H9 (cell line): Measurements from ENCODE around the gene PDHX. TPM values are rescaled to one million over a fixed set of nuclear protein-coding genes. Genes with fewer than 3 reads are reported as not detected.

Experiments
- DNase-seq: peaks from one replicate; pipeline ENCODE4 v3.0.0-alpha.2; 2017
- H2AFZ ChIP-seq: one replicate; pipeline ENCODE4 v1.6.1; 2013; ENCODE audit warnings: mild to moderate bottlenecking, low read length, control low read depth, moderate library complexity
- H2AK5ac ChIP-seq: 2 replicates; pipeline ENCODE4 v1.6.1; 2013; ENCODE audit warnings: low read length, control low read depth, mixed read lengths; ENCODE audit not compliant: insufficient read length
- H2BK120ac ChIP-seq: one replicate; pipeline ENCODE4 v1.6.1; 2013; ENCODE audit warnings: low read depth, mild to moderate bottlenecking, low read length, control low read depth, inconsistent platforms; ENCODE audit not compliant: poor library complexity, severe bottlenecking
- H2BK12ac ChIP-seq: 2 replicates; pipeline ENCODE4 v1.6.1; 2013; ENCODE audit warnings: low read length, control low read depth, mixed read lengths, low read depth; ENCODE audit not compliant: insufficient read length
- H2BK15ac ChIP-seq: 2 replicates; pipeline ENCODE4 v1.6.1; 2013; ENCODE audit warnings: low read depth, low read length, control low read depth
- H2BK20ac ChIP-seq: one replicate; pipeline ENCODE4 v1.6.1; 2013; ENCODE audit warnings: low read depth, mild to moderate bottlenecking, low read length, control low read depth, inconsistent platforms; ENCODE audit not compliant: poor library complexity, severe bottlenecking
- H2BK5ac ChIP-seq: 2 replicates; pipeline ENCODE4 v1.6.1; 2013; ENCODE audit warnings: low read length, control low read depth, mixed read lengths; ENCODE audit not compliant: insufficient read length
- H3K14ac ChIP-seq: 2 replicates; pipeline ENCODE4 v1.6.1; 2013; ENCODE audit warnings: low read length, control low read depth; ENCODE audit not compliant: insufficient read depth
- H3K18ac ChIP-seq: 2 replicates; pipeline ENCODE4 v1.6.1; 2013; ENCODE audit warnings: low read depth, mild to moderate bottlenecking, mixed read lengths, low read length, control low read depth; ENCODE audit not compliant: insufficient read length
- H3K23ac ChIP-seq: 2 replicates; pipeline ENCODE4 v1.6.1; 2013; ENCODE audit warnings: low read length, control low read depth, mixed read lengths, low read depth; ENCODE audit not compliant: insufficient read length
- H3K23me2 ChIP-seq: 2 replicates; pipeline ENCODE4 v1.6.1; 2013; ENCODE audit warnings: low read depth, mild to moderate bottlenecking, mixed read lengths, low read length, control low read depth; ENCODE audit not compliant: insufficient read length, poor library complexity, severe bottlenecking
- H3K27ac ChIP-seq: 2 replicates; pipeline ENCODE4 v1.5.1; 2013; ENCODE audit warnings: low read length, control low read depth, mixed read lengths, low read depth; ENCODE audit not compliant: insufficient read length
- H3K27me3 ChIP-seq: 2 replicates; pipeline ENCODE4 v1.6.1; 2013; ENCODE audit warnings: low read length, control low read depth, inconsistent platforms; ENCODE audit not compliant: insufficient read depth
- H3K4ac ChIP-seq: 2 replicates; pipeline ENCODE4 v1.6.1; 2013; ENCODE audit warnings: low read depth, mild to moderate bottlenecking, control low read depth, inconsistent platforms, low read length, moderate library complexity
- H3K4me1 ChIP-seq: 2 replicates; pipeline ENCODE4 v1.6.1; 2013; ENCODE audit warnings: low read length, control low read depth, inconsistent platforms; ENCODE audit not compliant: insufficient read depth
- H3K4me2 ChIP-seq: 2 replicates; pipeline ENCODE4 v1.6.1; 2013; ENCODE audit warnings: low read length, control low read depth, mixed read lengths; ENCODE audit not compliant: insufficient read length, insufficient read depth
- H3K56ac ChIP-seq: 2 replicates; pipeline ENCODE4 v1.6.1; 2013; ENCODE audit warnings: low read depth, mild to moderate bottlenecking, mixed read lengths, low read length, control low read depth; ENCODE audit not compliant: insufficient read length
- H3K79me1 ChIP-seq: 2 replicates; pipeline ENCODE4 v1.6.1; 2013; ENCODE audit warnings: low read depth, mild to moderate bottlenecking, moderate library complexity, low read length, control low read depth, inconsistent platforms; ENCODE audit not compliant: insufficient read depth, poor library complexity, severe bottlenecking
- H3K79me2 ChIP-seq: 2 replicates; pipeline ENCODE4 v1.6.1; 2013; ENCODE audit warnings: low read length, control low read depth, inconsistent platforms; ENCODE audit not compliant: insufficient read depth
- H3K9ac ChIP-seq: 2 replicates; pipeline ENCODE4 v1.6.1; 2013; ENCODE audit warnings: low read length, control low read depth, mixed read lengths; ENCODE audit not compliant: insufficient read length; ENCODE audit errors: extremely low read depth
- H3K9me3 ChIP-seq: one replicate; pipeline ENCODE4 v1.6.1; 2013; ENCODE audit warnings: low read depth, low read length, inconsistent platforms; ENCODE audit not compliant: control insufficient read depth
- H3T11ph ChIP-seq: one replicate; pipeline ENCODE4 v1.6.1; 2013; ENCODE audit warnings: mild to moderate bottlenecking, low read length, control low read depth, inconsistent platforms
- H4K20me1 ChIP-seq: one replicate; pipeline ENCODE4 v1.6.1; 2013; ENCODE audit not compliant: control insufficient read depth, insufficient read length, insufficient read depth
- H4K5ac ChIP-seq: 2 replicates; pipeline ENCODE4 v1.6.1; 2013; ENCODE audit warnings: low read depth, mild to moderate bottlenecking, mixed read lengths, low read length, control low read depth; ENCODE audit not compliant: insufficient read length
- H4K8ac ChIP-seq: replicated peaks from 2 replicates; pipeline ENCODE4 v1.6.1; 2013; ENCODE audit warnings: low read length, control low read depth, mixed read lengths, low read depth; ENCODE audit not compliant: insufficient read length
- H4K91ac ChIP-seq: 2 replicates; pipeline ENCODE4 v1.6.1; 2013; ENCODE audit warnings: low read depth, mild to moderate bottlenecking, moderate library complexity, mixed read lengths, low read length, control low read depth; ENCODE audit not compliant: insufficient read length
- H3K27ac Mint-ChIP-seq, 3 experiments: 2 replicates in 2 of 3; 3 replicates in 1 of 3; pipeline ENCODE4 v1.8.0; 2020 to 2021; ENCODE audit warnings: mixed read lengths in 3 of 3, mild to moderate bottlenecking in 1 of 3, moderate library complexity in 1 of 3
- H3K27me3 Mint-ChIP-seq: 2 replicates; pipeline ENCODE4 v1.8.0; 2021; ENCODE audit warnings: low read depth, mild to moderate bottlenecking, moderate library complexity, mixed read lengths
- H3K36me3 Mint-ChIP-seq, 3 experiments: 2 replicates in 2 of 3; 3 replicates in 1 of 3; pipeline ENCODE4 v1.8.0; 2020 to 2021; ENCODE audit warnings: low read depth in 3 of 3, mixed read lengths in 3 of 3; ENCODE audit not compliant: insufficient read depth in 1 of 3
- H3K4me1 Mint-ChIP-seq, 2 experiments: 2 replicates each; pipeline ENCODE4 v1.8.0; 2020; ENCODE audit warnings: mixed read lengths in 2 of 2
- H3K4me3 Mint-ChIP-seq, 2 experiments: 2 replicates in 1 of 2; 3 replicates in 1 of 2; pipeline ENCODE4 v1.8.0; 2020 to 2021; ENCODE audit warnings: mild to moderate bottlenecking in 2 of 2, mixed read lengths in 2 of 2, moderate library complexity in 1 of 2
- H3K9me3 Mint-ChIP-seq, 2 experiments: 2 replicates in 1 of 2; 3 replicates in 1 of 2; pipeline ENCODE4 v1.8.0; 2020; ENCODE audit warnings: mild to moderate bottlenecking in 2 of 2, mixed read lengths in 2 of 2, moderate library complexity in 1 of 2
- WGBS: extraction: QIAGEN DNeasy Blood & Tissue Kit; methylation state at CpG from one replicate; pipeline ENCODE4 v1.1.7; 2013; ENCODE audit warnings: missing lambda C conversion rate, low lambda C conversion rate, mixed read lengths; ENCODE audit not compliant: insufficient read length; ENCODE audit errors: extremely low coverage; 5-methylcytosine and 5-hydroxymethylcytosine counted together
- total RNA-seq: library from RNA; stranded (reverse); gene quantifications from 2 replicates; pipeline ENCODE4 v1.2.1, GENCODE V29; 2021
- TF ChIP-seq, protein P1 (sequence below): fragments of 200-600 bp; sonication (generic); conservative IDR thresholded peaks from 3 replicates; pipeline ENCODE4 v1.8.0; 2021; ENCODE audit warnings: antibody characterized with exemption, mild to moderate bottlenecking

The PDHX gene
- total RNA-seq, 1 experiment from 2014 or later = 40.1 TPM

DNA sequence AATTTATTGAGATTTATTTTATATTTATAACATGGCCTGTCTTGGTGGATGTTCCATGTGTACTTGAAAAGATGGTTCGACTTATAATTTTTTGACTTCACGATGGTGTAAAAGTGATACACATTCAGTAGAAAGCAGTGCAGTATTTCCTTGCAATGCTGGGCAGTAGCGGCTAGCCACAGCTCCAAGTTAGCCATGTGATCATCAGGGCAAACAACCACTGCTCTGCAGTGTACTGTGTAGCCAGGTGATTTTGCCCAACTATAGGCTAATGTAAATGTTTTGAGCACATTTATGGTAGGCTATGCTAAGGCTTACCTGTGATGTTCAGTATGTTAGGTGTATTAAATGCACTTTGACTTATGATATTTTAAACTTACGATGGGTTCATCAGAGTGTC is 52.4 kb downstream of the PDHX start:
- no peaks in the 10 kb centered on the region for H4K20me1 ChIP-seq
- H2AFZ ChIP-seq = no peak overlapping the region
- no peak for DNase-seq
- H3K27me3 Mint-ChIP-seq = no peaks in the 10 kb centered on the region
- no peaks in the 10 kb centered on the region for H3K4me1 Mint-ChIP-seq
- H3K79me1 ChIP-seq = no peaks in the 10 kb centered on the region
- H3K23me2 ChIP-seq = no peaks in the 10 kb centered on the region
- H3K36me3 Mint-ChIP-seq = peaks cover 29 to 55% (median 53%) of the 10 kb centered on the region in 3 experiments
- H2BK20ac ChIP-seq = no peak overlapping the region
- H4K5ac ChIP-seq = no peak overlapping the region
- no peak overlapping the region for H3K18ac ChIP-seq
- H3K56ac ChIP-seq = no peak overlapping the region
- H3T11ph ChIP-seq = no peak overlapping the region
- no peak overlapping the region for H3K23ac ChIP-seq
- H2BK5ac ChIP-seq = no peak overlapping the region
- no peak overlapping the region for H4K8ac ChIP-seq
- H3K4me2 ChIP-seq = no peak overlapping the region
- H3K9me3 Mint-ChIP-seq = no peaks in the 10 kb centered on the region
- no CpG with 5 or more reads among the region's 4 CpGs for WGBS
- no peak overlapping the region for H2BK12ac ChIP-seq
- no peak overlapping the region for H3K27ac Mint-ChIP-seq
- no peak overlapping the region for H4K91ac ChIP-seq
- no peak overlapping the region for H3K4me3 Mint-ChIP-seq
- H3K4ac ChIP-seq = no peak overlapping the region
- H2BK120ac ChIP-seq = no peak overlapping the region
- no peaks in the 10 kb centered on the region for H3K27me3 ChIP-seq
- no peaks in the 10 kb centered on the region for H3K4me1 ChIP-seq
- H3K27ac ChIP-seq = no peak overlapping the region
- no peak overlapping the region for H2AK5ac ChIP-seq
- no peak overlapping the region for H2BK15ac ChIP-seq
- no peaks in the 10 kb centered on the region for H3K79me2 ChIP-seq
- H3K9ac ChIP-seq = no peak overlapping the region
- no peaks in the 10 kb centered on the region for H3K9me3 ChIP-seq
- TF ChIP-seq, protein P1, sequence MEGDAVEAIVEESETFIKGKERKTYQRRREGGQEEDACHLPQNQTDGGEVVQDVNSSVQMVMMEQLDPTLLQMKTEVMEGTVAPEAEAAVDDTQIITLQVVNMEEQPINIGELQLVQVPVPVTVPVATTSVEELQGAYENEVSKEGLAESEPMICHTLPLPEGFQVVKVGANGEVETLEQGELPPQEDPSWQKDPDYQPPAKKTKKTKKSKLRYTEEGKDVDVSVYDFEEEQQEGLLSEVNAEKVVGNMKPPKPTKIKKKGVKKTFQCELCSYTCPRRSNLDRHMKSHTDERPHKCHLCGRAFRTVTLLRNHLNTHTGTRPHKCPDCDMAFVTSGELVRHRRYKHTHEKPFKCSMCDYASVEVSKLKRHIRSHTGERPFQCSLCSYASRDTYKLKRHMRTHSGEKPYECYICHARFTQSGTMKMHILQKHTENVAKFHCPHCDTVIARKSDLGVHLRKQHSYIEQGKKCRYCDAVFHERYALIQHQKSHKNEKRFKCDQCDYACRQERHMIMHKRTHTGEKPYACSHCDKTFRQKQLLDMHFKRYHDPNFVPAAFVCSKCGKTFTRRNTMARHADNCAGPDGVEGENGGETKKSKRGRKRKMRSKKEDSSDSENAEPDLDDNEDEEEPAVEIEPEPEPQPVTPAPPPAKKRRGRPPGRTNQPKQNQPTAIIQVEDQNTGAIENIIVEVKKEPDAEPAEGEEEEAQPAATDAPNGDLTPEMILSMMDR = no peak
- no peak overlapping the region for H3K14ac ChIP-seq
